Heart right ventricle (tissue), 16 donors: ENCODE data around the gene XPO6. TPM values are rescaled to one million over a fixed set of nuclear protein-coding genes. Genes with fewer than 3 reads are reported as not detected.

Experiments
- ATAC-seq, 8 donors: fragments of 200-7000 bp; cut with Tn5 transposase; one replicate each; pipeline ENCODE4 v1.9.1; 2020; ENCODE audit warnings: mild to moderate bottlenecking in 8 of 8, moderate library complexity in 8 of 8, moderate number of reproducible peaks in 1 of 8
- DNase-seq, 2 donors: peaks; one replicate each; pipeline ENCODE4 v3.0.0-alpha.2; 2020
- H3K27ac ChIP-seq, 10 donors: fragments of 200-600 bp; sonication (generic) in 2 of 10; one replicate each; pipeline versions ENCODE4 v1.5.0 to v1.8.0; 2020 to 2022; ENCODE audit warnings: mild to moderate bottlenecking in 3 of 10
- H3K27me3 ChIP-seq, 7 donors: fragments of 200-600 bp; one replicate each; pipeline ENCODE4 v1.8.0; 2021 to 2022; ENCODE audit warnings: mild to moderate bottlenecking in 2 of 7
- H3K36me3 ChIP-seq, 9 donors: fragments of 200-600 bp; sonication (generic) in 1 of 9; one replicate each; pipeline versions ENCODE4 v1.5.0 to v1.8.0; 2020 to 2022; ENCODE audit warnings: mild to moderate bottlenecking in 2 of 9
- H3K4me1 ChIP-seq, 9 donors: fragments of 200-600 bp; sonication (generic) in 1 of 9; one replicate each; pipeline versions ENCODE4 v1.5.0 to v1.8.0; 2020 to 2022; ENCODE audit warnings: mild to moderate bottlenecking in 4 of 9
- H3K4me3 ChIP-seq, 10 donors: fragments of 200-600 bp; sonication (generic) in 2 of 10; one replicate each; pipeline versions ENCODE4 v1.5.0 to v1.8.0; 2020 to 2022; ENCODE audit warnings: mild to moderate bottlenecking in 7 of 10, moderate library complexity in 2 of 10
- H3K9me3 ChIP-seq, 11 donors: fragments of 200-600 bp in 10 of 11; sonication (generic) in 2 of 11; one replicate each; pipeline versions ENCODE4 v1.5.0 to v1.8.0; 2013 to 2022; ENCODE audit warnings: mild to moderate bottlenecking in 2 of 11, control low read depth in 1 of 11, moderate library complexity in 1 of 11
- WGBS, 2 donors: extraction: QIAGEN DNeasy Blood & Tissue Kit; methylation state at CpG; one replicate each; pipeline ENCODE4 v1.1.7; 2013; ENCODE audit warnings: inconsistent platforms in 1 of 2; 5-methylcytosine and 5-hydroxymethylcytosine counted together
- intact Hi-C, 10 donors: fragments of 100-400 bp; cut with DNase I; formaldehyde crosslinking; loops; one replicate each; pipeline versions ENCODE4 v1.11.1 to v1.14.2; 2022
- polyA plus RNA-seq, 2 donors: library from polyadenylated mRNA; stranded (reverse); fragments of 200-250 nt; gene quantifications; one replicate each; pipeline ENCODE4 v1.2.3, GENCODE V29; 2013
- total RNA-seq, 10 donors: library from RNA; stranded (reverse); fragmentation: NEBNext Ultra II Directional in 3 of 10; extraction: Animal tissue kit (Norgen Biotek cat#: 25700) in 3 of 10; gene quantifications; one replicate each; pipeline versions ENCODE4 v1.2.1 to v1.2.4, GENCODE V29; 2021 to 2023
- TF ChIP-seq, protein P1 (sequence below), 9 donors: fragments of 200-600 bp; sonication (generic) in 2 of 9; IDR thresholded peaks; one replicate each; pipeline versions ENCODE4 v1.5.0 to v1.8.0; 2021 to 2022; ENCODE audit warnings: antibody characterized with exemption in 9 of 9, mild to moderate bottlenecking in 5 of 9, moderate library complexity in 1 of 9
- donor health status: Arrhythmogenic right ventricular cardiomyopathy.
- donor health status: ischemic (EF 13 %, LVEDD 7.1; RV severe dilation, severe dysfunction).
- donor health status: healthy with polysubstance abuse.
- donor health status: DM: no; HTN: yes; CAD: no.
- donor health status: DM: no; HTN: no; CAD: no.
- donor health status: ischemic (EF 25% LVEDD 6.9; RV normal size, moderate dysfunction).
- donor health status: ischemic (EF 25% LVEDD 5.7; RV mildly dilated, moderate dysfunction).
- donor health status: healthy.
- donor health status: DM: yes; HTN: yes; CAD: no.
- donor health status: Ischemic cardiomyopathy.
- donor health status: ischemic (EF 35%, LVEDD 5.7; RV mildly dilated, moderate dysfunction).
- donor health status: nonischemic (EF 11% LVEDD 7.7; RV severe dilation, severe dysfunction).
- donor health status: DM: yes; HTN: yes; CAD: no.
- donor health status: PGD.
- donor health status: ischemic (EF 29% LVEDD 5.4; RV normal size, mild dysfunction).
- donor health status: nonischemic (EF 23%, LVEDD 6.1; RV moderate dilation, normal function).

XPO6 gene
- total and polyA plus RNA-seq, 12 donors = 22.1 to 41.8 (median 29.3) TPM

DNA sequence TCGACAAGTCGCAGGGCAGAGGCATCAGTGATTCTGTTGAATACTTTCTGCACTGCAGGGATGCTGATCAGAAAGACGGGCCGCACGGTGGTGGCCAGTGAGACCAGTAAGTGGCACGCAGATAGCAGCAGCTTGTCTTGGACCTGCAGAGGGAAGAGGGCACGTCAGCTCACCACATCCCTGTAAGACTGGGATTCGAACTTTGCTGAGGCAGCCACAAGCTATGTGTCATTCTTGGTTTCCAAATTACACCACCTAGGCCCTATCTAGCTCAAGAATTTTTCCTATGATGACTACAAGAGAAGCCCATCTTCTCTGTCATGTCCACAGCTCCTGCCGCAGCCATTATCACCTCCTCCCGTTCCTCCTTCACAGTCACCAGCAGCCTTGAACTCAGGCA, 98.9 kb downstream of the XPO6 start:
- no peak for ATAC-seq
- peaks cover 0 to 100% (median 62%) of the 10 kb centered on the region in 9 donors for H3K36me3 ChIP-seq
- H3K27ac ChIP-seq = no peak overlapping the region
- TF ChIP-seq, protein P1, sequence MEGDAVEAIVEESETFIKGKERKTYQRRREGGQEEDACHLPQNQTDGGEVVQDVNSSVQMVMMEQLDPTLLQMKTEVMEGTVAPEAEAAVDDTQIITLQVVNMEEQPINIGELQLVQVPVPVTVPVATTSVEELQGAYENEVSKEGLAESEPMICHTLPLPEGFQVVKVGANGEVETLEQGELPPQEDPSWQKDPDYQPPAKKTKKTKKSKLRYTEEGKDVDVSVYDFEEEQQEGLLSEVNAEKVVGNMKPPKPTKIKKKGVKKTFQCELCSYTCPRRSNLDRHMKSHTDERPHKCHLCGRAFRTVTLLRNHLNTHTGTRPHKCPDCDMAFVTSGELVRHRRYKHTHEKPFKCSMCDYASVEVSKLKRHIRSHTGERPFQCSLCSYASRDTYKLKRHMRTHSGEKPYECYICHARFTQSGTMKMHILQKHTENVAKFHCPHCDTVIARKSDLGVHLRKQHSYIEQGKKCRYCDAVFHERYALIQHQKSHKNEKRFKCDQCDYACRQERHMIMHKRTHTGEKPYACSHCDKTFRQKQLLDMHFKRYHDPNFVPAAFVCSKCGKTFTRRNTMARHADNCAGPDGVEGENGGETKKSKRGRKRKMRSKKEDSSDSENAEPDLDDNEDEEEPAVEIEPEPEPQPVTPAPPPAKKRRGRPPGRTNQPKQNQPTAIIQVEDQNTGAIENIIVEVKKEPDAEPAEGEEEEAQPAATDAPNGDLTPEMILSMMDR (IDR thresholded peaks at IDR 0.05) = no peak
- H3K9me3 ChIP-seq = no peaks in the 10 kb centered on the region
- H3K27me3 ChIP-seq = no peaks in the 10 kb centered on the region
- DNase-seq = no peak
- intact Hi-C loops = no loop called here
- H3K4me1 ChIP-seq = peaks cover 0 to 23% (median 0%) of the 10 kb centered on the region in 9 donors
- 85 to 88% methylated on average over 10 of the region's 10 CpGs for WGBS, 2 donors
- no peak overlapping the region for H3K4me3 ChIP-seq

GRCh38 chr16:28110977-28111376, 100.8 kb downstream of the XPO6 start:
- Histone ChIP-seq H3K36me3 (peaks cover 4 to 100% (median 69%) of the 10 kb centered on the region in 9 donors), H3K27me3 (no peaks in the 10 kb centered on the region), H3K4me3 (no peak overlapping the region), H3K9me3 (no peaks in the 10 kb centered on the region), H3K4me1 (peaks cover 0 to 23% (median 0%) of the 10 kb centered on the region in 9 donors), H3K27ac (peak overlapping the region in 1 of 10 donors; percentile 66)
- intact Hi-C loops = no loop called here
- no peak for ATAC-seq
- TF ChIP-seq, protein P1 (IDR thresholded peaks at IDR 0.05) = no peak
- DNase-seq = no peak
- 87 to 94% methylated on average over 2 of the region's 2 CpGs for WGBS, 2 donors

DNA sequence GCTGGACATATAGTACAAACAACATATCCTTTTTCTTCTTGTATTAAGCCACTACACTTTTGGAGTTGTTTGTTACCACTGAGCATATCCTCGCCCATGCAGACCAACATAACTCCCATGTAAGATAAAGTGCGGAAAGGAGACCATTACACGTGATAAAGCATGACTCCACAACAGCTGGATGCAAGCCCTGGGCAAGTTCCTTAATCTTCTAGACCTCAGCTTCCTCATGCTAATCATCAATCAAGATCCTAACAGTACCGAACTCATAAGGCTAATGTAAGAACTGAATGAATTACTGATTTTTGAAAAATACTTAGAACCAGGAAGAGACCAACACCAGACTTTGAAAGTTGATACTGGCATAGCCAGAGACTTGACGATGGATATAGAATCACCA, 101.3 kb downstream of the XPO6 start:
- TF ChIP-seq, protein P1 (IDR thresholded peaks at IDR 0.05) = no peak
- DNase-seq (no peak), ATAC-seq (peak in 3 of 8 donors; percentile 45 to 65 (median 62))
- 75 to 78% methylated on average over 5 of the region's 5 CpGs for WGBS, 2 donors
- Histone ChIP-seq H3K9me3 (no peaks in the 10 kb centered on the region), H3K36me3 (peaks cover 4 to 100% (median 69%) of the 10 kb centered on the region in 9 donors), H3K27me3 (no peaks in the 10 kb centered on the region), H3K27ac (peak overlapping the region in 1 of 10 donors; percentile 66), H3K4me1 (peaks cover 0 to 23% (median 0%) of the 10 kb centered on the region in 9 donors), H3K4me3 (no peak overlapping the region)
- intact Hi-C loops = no loop called here

GRCh38 chr16:28110074-28110473, 101.7 kb downstream of the XPO6 start:
- peak in 2 of 8 donors; percentile 11 to 14 for ATAC-seq

More at GRCh38 chr16:28110074-28110473, 101.7 kb downstream of the XPO6 start:
- TF ChIP-seq, protein P1 (IDR thresholded peaks at IDR 0.05) = no peak
- intact Hi-C loops = no loop called here
- no peaks in the 10 kb centered on the region for H3K27me3 ChIP-seq
- no peak for DNase-seq
- peaks cover 0 to 23% (median 0%) of the 10 kb centered on the region in 9 donors for H3K4me1 ChIP-seq
- no peak overlapping the region for H3K4me3 ChIP-seq
- peaks cover 4 to 100% (median 69%) of the 10 kb centered on the region in 9 donors for H3K36me3 ChIP-seq
- peak overlapping the region in 1 of 10 donors; percentile 66 for H3K27ac ChIP-seq
- WGBS, 2 donors = 77 to 79% methylated on average over 3 of the region's 3 CpGs
- H3K9me3 ChIP-seq = no peaks in the 10 kb centered on the region
